ENCODE results near the gene TSR1.

- TF ChIP-seq CTCF (IDR thresholded peaks at IDR 0.05; ENCODE audit: poor library complexity) (no peak), EZH2 (IDR thresholded peaks at IDR 0.05; ENCODE audit: borderline replicate concordance) (no peak), EZH2phosphoT487 (IDR thresholded peaks at IDR 0.05; ENCODE audit: low read depth, severe bottlenecking, unreplicated experiment) (no peak)
Measured at GRCh38 chr17:2299756-2300155, 36.5 kb downstream of the TSR1 start.

All from hepatocyte (in vitro differentiated cells).